Measurements from ENCODE around the gene SAMD14. TPM values are rescaled to one million over a fixed set of nuclear protein-coding genes. Genes with fewer than 3 reads are reported as not detected.

Gene SAMD14
- total and polyA plus RNA-seq, 3 donors from 2014 or later: 3.2 to 5.2 (median 3.3) TPM

DNA sequence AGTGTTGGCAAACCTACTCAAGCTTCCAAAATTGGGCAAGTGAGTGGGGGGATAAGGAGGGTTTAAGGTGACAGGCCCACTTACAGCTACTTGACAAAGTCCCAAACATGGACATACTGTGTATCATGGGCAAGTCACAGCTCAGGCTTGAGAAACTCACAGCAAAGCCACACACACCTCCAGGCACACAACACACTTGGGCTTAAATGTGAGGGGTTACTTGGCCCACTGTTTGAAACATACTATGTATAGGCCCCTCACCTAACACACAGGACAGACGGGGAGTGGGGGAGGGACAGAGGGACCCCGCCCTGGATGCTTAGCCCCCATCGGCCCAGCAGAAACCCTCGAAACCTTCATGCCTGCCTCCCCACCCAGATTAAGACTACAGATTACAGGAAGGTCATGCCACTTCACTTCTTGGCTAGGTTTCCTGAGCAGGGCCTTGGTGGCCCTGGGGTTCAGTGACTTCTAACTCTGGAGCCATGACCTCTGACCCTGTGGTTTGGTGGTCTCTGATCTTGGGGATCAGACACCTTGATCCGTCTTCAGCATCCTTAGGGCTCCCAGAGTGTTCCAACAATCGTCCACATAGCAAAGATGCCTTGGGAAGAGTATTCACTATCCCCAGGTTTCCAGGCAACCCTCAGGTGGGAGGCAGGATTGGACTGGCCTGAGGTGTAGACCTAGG, 2.3 kb upstream of the SAMD14 start:
- Histone ChIP-seq H3K4me1 (peaks cover 16% of the 10 kb centered on the region), H3K4me3 (no peak overlapping the region), H3K36me3 (ENCODE audit: low read depth, missing control alignments) (no peaks in the 10 kb centered on the region), H3K9me3 (no peaks in the 10 kb centered on the region), H3K27ac (no peak overlapping the region), H3K27me3 (no peaks in the 10 kb centered on the region)
- TF ChIP-seq, protein P1, sequence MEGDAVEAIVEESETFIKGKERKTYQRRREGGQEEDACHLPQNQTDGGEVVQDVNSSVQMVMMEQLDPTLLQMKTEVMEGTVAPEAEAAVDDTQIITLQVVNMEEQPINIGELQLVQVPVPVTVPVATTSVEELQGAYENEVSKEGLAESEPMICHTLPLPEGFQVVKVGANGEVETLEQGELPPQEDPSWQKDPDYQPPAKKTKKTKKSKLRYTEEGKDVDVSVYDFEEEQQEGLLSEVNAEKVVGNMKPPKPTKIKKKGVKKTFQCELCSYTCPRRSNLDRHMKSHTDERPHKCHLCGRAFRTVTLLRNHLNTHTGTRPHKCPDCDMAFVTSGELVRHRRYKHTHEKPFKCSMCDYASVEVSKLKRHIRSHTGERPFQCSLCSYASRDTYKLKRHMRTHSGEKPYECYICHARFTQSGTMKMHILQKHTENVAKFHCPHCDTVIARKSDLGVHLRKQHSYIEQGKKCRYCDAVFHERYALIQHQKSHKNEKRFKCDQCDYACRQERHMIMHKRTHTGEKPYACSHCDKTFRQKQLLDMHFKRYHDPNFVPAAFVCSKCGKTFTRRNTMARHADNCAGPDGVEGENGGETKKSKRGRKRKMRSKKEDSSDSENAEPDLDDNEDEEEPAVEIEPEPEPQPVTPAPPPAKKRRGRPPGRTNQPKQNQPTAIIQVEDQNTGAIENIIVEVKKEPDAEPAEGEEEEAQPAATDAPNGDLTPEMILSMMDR (IDR thresholded peaks at IDR 0.05): no peak
- no peak for TF ChIP-seq POLR2A (IDR thresholded peaks at IDR 0.05)
- WGBS, 2 donors: 76 to 82% methylated on average over 6 of the region's 6 CpGs
- intact Hi-C loops (cut with DNase I; ENCODE audit: low total_unique reads): no loop called here
- DNase-seq: no peak

DNA sequence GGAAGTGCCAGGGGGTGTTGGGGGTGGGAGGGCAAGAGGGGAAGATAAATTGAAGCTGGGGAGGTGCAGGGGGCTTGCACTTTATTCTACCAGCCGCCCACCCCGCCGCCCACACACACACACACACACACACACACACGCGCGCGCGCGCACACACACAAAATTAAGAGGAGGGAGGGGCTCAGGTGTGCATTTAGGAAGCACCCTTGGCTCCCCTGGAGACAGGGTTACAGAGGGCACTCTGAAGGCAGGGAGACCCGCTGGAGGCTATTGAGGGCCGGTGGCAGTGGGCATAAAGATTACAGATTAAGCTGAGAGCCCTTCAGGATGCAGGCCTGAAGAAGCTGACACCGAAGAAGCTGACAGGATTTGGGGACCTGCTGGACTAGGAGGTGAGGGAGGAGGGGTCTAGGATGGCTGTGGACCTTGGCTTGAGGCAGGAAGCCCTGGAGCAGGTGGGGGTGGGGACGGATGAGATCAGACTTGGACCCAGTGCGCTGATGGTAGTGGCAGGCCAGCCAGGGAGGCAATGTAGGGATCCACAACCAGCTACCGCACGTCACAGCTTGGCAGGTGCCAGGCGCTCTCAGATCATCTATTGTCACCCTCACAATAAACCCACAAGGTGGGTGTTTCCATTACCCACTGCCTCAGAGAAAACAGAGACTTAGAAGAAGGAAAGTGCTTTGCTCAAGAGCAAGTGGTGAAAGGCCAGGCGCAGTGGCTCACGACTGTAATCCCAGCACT, 772 bp upstream of the SAMD14 start:
- H3K27me3 ChIP-seq: no peaks in the 10 kb centered on the region
- 57 to 64% methylated on average over 16 to 19 of the region's 19 CpGs for WGBS, 2 donors
- peak overlapping the region in 1 of 2 donors; percentile 58 for H3K4me3 ChIP-seq
- peaks cover 16% of the 10 kb centered on the region for H3K4me1 ChIP-seq
- TF ChIP-seq, protein P1 (IDR thresholded peaks at IDR 0.05): no peak
- TF ChIP-seq POLR2A (IDR thresholded peaks at IDR 0.05): no peak
- no peaks in the 10 kb centered on the region for H3K36me3 ChIP-seq (ENCODE audit: low read depth, missing control alignments)
- DNase-seq: no peak
- no peaks in the 10 kb centered on the region for H3K9me3 ChIP-seq
- H3K27ac ChIP-seq: no peak overlapping the region
- intact Hi-C loops (cut with DNase I; ENCODE audit: low total_unique reads): no loop called here

DNA sequence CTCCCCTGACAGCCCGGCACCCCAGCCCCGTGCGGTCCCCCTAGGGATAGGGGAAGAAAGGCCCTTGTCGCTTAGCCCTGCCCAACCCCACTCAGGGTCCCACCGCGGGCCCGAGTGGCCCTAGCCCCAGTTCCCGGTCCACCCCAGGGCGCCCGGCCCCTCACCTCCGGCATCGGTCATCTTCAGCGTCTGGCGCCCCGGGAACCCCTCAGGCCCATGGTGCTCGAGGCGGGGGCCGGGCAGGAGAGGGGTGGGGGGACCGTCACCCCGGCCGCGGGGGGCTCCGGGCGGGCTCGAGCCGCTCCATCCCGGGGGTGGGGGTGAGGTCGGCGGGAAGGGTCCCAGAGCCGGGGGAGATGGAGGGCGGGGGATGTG, 620 bp downstream of the SAMD14 start:
- DNase-seq: no peak
- H3K36me3 ChIP-seq (ENCODE audit: low read depth, missing control alignments): no peaks in the 10 kb centered on the region
- no peaks in the 10 kb centered on the region for H3K27me3 ChIP-seq
- TF ChIP-seq POLR2A (IDR thresholded peaks at IDR 0.05): no peak
- TF ChIP-seq, protein P1 (IDR thresholded peaks at IDR 0.05): no peak
- H3K27ac ChIP-seq: no peak overlapping the region
- intact Hi-C loops (cut with DNase I; ENCODE audit: low total_unique reads): no loop called here
- WGBS, 2 donors: 0 to 2% methylated on average over 1 to 31 of the region's 31 CpGs
- H3K9me3 ChIP-seq: no peaks in the 10 kb centered on the region
- peaks cover 16% of the 10 kb centered on the region for H3K4me1 ChIP-seq
- H3K4me3 ChIP-seq: peak overlapping the region; percentile 55 to 58

DNA sequence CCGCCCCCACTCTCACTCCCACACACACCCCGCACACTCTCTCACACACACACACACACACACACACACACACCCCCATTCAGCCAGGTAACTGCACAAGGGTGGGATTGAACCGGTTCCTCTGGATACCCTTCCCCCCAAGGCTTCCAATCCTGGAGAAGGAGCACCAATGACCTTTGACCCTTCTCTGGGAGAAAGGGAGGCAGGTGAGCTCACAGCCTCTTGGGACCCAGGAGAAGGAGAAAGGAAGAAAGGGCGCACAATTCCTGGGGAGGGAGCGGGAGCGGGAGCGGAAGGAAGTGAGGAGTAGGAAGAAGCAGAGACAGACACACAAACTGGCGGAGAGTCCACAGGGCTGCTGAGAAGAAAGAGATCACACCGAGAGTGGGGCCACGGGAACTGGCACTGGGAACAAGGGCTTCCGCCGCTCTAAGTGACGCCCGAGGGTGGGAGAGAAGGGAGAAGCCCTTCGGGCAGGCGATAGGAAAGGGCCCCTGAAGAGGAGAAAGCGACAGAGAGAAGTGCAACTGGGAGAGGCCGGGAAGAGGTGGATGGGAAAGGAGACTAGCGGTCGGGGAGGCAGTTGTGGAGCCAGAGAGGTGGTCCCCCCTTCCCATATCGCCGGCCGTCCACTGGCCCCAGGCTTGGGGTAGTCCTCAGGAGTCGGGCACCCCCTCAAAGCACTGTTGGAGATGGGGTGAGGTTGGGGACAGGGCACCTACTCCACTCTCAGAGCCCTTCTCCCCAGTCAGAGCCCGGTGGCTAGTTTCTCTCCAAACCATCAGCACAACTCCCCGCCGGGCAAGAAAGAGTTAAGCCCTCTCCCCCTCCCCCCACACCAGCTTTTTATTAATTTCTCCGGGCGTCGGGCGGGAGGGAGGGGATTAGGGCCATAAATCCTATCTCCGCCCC, 1.3 kb downstream of the SAMD14 start:
- Histone ChIP-seq H3K36me3 (ENCODE audit: low read depth, missing control alignments) (no peaks in the 10 kb centered on the region), H3K4me3 (peak overlapping the region; percentile 55 to 58), H3K4me1 (peaks cover 21% of the 10 kb centered on the region), H3K27me3 (no peaks in the 10 kb centered on the region), H3K27ac (no peak overlapping the region), H3K9me3 (no peaks in the 10 kb centered on the region)
- WGBS, 2 donors: 13 to 14% methylated on average over 28 to 32 of the region's 32 CpGs
- TF ChIP-seq, protein P1 (IDR thresholded peaks at IDR 0.05): no peak
- no peak for TF ChIP-seq POLR2A (IDR thresholded peaks at IDR 0.05)
- intact Hi-C loops (cut with DNase I; ENCODE audit: low total_unique reads): no loop called here
- DNase-seq: no peak
